ENCODE measurements around the gene CDPF1.
"Not testable (repeated sequence)": the region's sequence is repeated elsewhere in the genome, so short reads cannot be mapped to it uniquely, and the experiment has no call there.

The CDPF1 gene

DNA sequence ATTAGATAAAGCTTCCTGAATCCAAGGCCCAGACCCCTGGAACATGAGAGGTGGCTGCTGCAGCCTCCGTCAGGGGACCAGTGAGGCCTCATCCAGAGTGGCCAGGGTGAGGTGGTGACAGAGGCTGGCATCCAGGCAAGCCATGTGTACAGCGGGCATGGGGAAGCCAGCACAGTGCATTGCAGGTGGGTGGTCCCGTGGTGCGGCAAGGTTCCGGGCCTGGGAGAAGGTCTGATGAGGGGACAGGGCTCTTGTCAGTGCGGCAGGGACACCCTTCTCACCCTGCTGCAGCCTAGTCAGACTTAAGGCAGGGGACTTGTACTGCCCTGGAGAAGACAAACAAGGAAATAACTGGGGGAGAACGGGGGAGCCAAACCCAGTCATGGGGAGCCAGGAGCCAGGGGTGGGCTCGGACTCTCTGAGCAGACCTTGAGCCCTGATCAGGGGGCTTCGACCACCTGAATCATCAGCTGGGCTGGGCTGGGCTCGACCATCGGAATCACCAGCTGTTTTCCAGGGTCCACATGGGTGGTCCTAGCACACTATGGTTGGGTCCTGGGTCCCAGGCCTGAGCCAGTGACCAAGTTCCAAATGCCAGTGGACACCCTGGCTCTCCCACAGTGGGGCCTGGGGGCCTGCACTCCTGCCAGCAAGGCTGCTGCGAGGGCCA is 22.8 kb upstream of the CDPF1 start:
- Histone ChIP-seq H2AFZ (ENCODE audit: low read depth) (no peak overlapping the region), H3K4me1 (ENCODE audit: low read depth, poor library complexity, severe bottlenecking) (no peaks in the 10 kb centered on the region), H3K27ac (no peak overlapping the region), H4K20me1 (ENCODE audit: insufficient read depth) (no peaks in the 10 kb centered on the region), H3K36me3 (ENCODE audit: insufficient read depth) (no peaks in the 10 kb centered on the region), H3K27me3 (ENCODE audit: insufficient read depth, low read depth) (no peaks in the 10 kb centered on the region), H3K4me3 (IDR thresholded peaks at IDR 0.05; ENCODE audit: insufficient read depth, low read depth, low read length) (no peak overlapping the region), H3K79me2 (ENCODE audit: insufficient read depth, low read depth) (no peaks in the 10 kb centered on the region), H3K9ac (no peak overlapping the region), H3K4me2 (no peak overlapping the region)
- no peak for TF ChIP-seq CTCF (conservative IDR thresholded peaks at IDR 0.05; ENCODE audit: low read depth, low read length)

- H4K20me1 ChIP-seq (ENCODE audit: insufficient read depth): no peaks in the 10 kb centered on the region
- no peak overlapping the region for H3K27ac ChIP-seq
- no peaks in the 10 kb centered on the region for H3K4me1 ChIP-seq (ENCODE audit: low read depth, poor library complexity, severe bottlenecking)
- no peak overlapping the region for H3K9ac ChIP-seq
- no peak for TF ChIP-seq CTCF (conservative IDR thresholded peaks at IDR 0.05; ENCODE audit: low read depth, low read length)
- no peak overlapping the region for H3K4me2 ChIP-seq
- no peaks in the 10 kb centered on the region for H3K36me3 ChIP-seq (ENCODE audit: insufficient read depth)
- H2AFZ ChIP-seq (ENCODE audit: low read depth): no peak overlapping the region
- H3K79me2 ChIP-seq (ENCODE audit: insufficient read depth, low read depth): no peaks in the 10 kb centered on the region
- no peaks in the 10 kb centered on the region for H3K27me3 ChIP-seq (ENCODE audit: insufficient read depth, low read depth)
- H3K4me3 ChIP-seq (IDR thresholded peaks at IDR 0.05; ENCODE audit: insufficient read depth, low read depth, low read length): no peak overlapping the region
Measured at GRCh38 chr22:46272196-46272595, 22.1 kb upstream of the CDPF1 start.

DNA sequence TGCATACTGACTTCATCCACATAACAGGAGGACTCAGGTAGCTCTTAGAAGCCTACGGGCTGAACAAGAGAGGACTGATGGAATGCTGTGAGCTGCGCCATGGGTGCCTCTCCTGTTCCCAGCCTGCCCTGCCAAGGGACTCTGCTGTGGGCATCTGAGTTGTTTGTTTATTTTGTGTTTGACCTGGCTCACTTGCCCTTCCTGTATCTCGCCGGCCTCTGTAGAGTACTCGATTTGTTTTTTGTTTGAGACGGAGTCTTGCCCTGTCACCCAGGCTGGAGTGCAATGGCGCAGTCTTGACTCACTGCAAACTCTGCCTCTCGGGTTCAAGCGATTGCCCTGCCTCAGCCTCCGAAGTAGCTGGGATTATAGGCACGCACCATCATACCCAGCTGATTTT is 19.5 kb upstream of the CDPF1 start:
- no peak overlapping the region for H3K4me2 ChIP-seq
- H3K9ac ChIP-seq: no peak overlapping the region
- H3K79me2 ChIP-seq (ENCODE audit: insufficient read depth, low read depth): no peaks in the 10 kb centered on the region
- no peaks in the 10 kb centered on the region for H3K36me3 ChIP-seq (ENCODE audit: insufficient read depth)
- H3K27me3 ChIP-seq (ENCODE audit: insufficient read depth, low read depth): no peaks in the 10 kb centered on the region
- no peak overlapping the region for H3K27ac ChIP-seq
- no peak overlapping the region for H2AFZ ChIP-seq (ENCODE audit: low read depth)
- H3K4me1 ChIP-seq (ENCODE audit: low read depth, poor library complexity, severe bottlenecking): no peaks in the 10 kb centered on the region
- TF ChIP-seq CTCF (conservative IDR thresholded peaks at IDR 0.05; ENCODE audit: low read depth, low read length): no peak
- no peak overlapping the region for H3K4me3 ChIP-seq (IDR thresholded peaks at IDR 0.05; ENCODE audit: insufficient read depth, low read depth, low read length)
- H4K20me1 ChIP-seq (ENCODE audit: insufficient read depth): no peaks in the 10 kb centered on the region

DNA sequence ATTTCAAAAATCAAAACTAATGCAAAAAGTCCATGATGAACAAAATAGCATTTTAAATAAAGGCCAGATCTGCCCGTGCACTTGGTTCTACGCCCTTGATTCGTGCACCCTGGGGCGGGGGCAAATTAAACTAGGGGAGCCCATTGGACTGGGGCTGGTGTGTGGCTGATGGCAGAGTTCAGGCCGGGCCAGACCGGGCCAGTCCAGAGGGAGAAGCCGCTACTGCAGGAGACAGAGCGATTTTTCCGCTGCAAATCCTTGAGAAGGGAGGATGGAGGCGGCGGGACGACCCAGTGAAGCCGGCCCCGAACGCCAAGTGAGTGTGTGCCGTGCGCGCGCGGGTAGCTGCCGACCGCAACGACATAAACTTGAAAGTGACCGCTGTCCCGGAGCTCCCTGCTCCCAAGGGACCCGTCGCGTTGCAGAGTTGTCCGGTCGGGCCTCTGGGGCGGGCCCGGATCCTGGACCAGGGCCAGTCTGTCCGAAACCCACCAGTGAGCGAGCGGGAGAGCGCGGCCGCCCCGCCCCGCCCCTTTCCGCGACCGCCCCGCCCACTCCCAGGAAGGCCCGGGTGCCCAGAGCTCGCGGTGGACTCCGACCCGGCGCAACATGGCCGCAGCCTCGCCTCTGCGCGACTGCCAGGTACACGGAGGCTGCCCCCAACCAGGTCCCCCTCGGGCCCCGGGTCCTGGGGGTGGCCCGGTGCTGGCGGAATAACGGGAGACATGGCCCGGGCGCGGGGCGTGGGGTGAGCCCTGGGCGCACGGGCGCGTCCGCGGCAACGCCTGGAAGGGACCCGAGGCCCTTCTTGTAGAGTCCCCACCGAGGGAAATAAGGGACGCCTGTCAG is 17.6 kb upstream of the CDPF1 start, which contains the start of gene TTC38:
Gene TTC38, plus strand, starts transcription at position 578 of the 849 bp plus-strand sequence. Its CDS starts 32 bp downstream, at position 610.
- Histone ChIP-seq H3K36me3 (ENCODE audit: insufficient read depth) (no peaks in the 10 kb centered on the region), H4K20me1 (ENCODE audit: insufficient read depth) (no peaks in the 10 kb centered on the region), H3K4me3 (IDR thresholded peaks at IDR 0.05; ENCODE audit: insufficient read depth, low read depth, low read length) (no peak within 1 kb of the TSS), H2AFZ (ENCODE audit: low read depth) (no peak within 1 kb of the TSS), H3K4me2 (no peak within 1 kb of the TSS), H3K4me1 (ENCODE audit: low read depth, poor library complexity, severe bottlenecking) (no peaks in the 10 kb centered on the region), H3K79me2 (ENCODE audit: insufficient read depth, low read depth) (no peaks in the 10 kb centered on the region), H3K27me3 (ENCODE audit: insufficient read depth, low read depth) (no peaks in the 10 kb centered on the region), H3K27ac (no peak within 1 kb of the TSS), H3K9ac (no peak within 1 kb of the TSS)
- TF ChIP-seq CTCF (conservative IDR thresholded peaks at IDR 0.05; ENCODE audit: low read depth, low read length): no peak

DNA sequence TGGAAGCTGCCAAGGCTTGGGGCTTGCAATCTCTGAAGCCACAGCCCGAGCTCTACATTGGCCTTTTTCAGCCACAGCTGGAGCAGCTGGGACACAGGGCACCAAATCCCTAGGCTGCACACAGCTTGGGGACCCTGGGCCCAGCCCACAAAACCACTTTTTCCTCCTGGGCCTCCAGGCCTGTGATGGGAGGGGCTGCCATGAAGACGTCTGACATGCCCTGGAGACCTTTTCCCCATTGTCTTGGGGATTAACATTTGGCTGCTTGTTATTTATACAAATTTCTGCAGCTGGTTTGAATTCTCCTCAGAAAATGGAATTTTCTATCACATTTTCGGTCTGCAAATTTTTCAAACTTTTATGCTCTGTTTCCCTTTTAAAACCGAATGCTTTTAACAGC is 15.5 kb upstream of the CDPF1 start:
- H3K36me3 ChIP-seq (ENCODE audit: insufficient read depth); H4K20me1 ChIP-seq (ENCODE audit: insufficient read depth); H3K4me3 ChIP-seq (IDR thresholded peaks at IDR 0.05; ENCODE audit: insufficient read depth, low read depth, low read length); H3K27me3 ChIP-seq (ENCODE audit: insufficient read depth, low read depth); H2AFZ ChIP-seq (ENCODE audit: low read depth); H3K4me1 ChIP-seq (ENCODE audit: low read depth, poor library complexity, severe bottlenecking); H3K9ac ChIP-seq; H3K4me2 ChIP-seq; H3K27ac ChIP-seq; H3K79me2 ChIP-seq (ENCODE audit: insufficient read depth, low read depth): not testable (repeated sequence)

DNA sequence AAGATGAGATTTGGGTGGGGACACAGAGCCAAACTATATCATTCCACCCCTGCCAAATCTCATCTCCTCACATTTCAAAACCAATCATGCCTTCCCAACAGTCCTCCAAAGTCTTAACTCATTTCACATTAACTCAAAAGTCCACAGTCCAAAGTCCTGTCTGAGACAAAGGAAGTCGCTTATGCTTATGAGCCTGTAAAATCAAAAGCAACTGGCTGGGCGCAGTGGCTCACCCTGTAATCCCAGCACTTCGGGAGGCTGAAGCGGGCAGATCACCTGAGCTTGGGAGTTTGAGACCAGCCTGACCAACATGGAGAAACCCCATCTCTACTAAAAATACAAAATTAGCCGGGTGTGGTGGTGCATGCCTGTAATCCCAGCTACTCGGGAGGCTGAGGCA is 14.4 kb upstream of the CDPF1 start:
- H2AFZ ChIP-seq (ENCODE audit: low read depth); H3K79me2 ChIP-seq (ENCODE audit: insufficient read depth, low read depth); H3K36me3 ChIP-seq (ENCODE audit: insufficient read depth); H3K9ac ChIP-seq; H3K27me3 ChIP-seq (ENCODE audit: insufficient read depth, low read depth); H3K4me3 ChIP-seq (IDR thresholded peaks at IDR 0.05; ENCODE audit: insufficient read depth, low read depth, low read length); H3K27ac ChIP-seq; H3K4me2 ChIP-seq; H3K4me1 ChIP-seq (ENCODE audit: low read depth, poor library complexity, severe bottlenecking); H4K20me1 ChIP-seq (ENCODE audit: insufficient read depth): not testable (repeated sequence)

Data from KMS-11 (cell line).